A673 (cell line): Measurements from ENCODE around the gene GGT1.

ENCODE experiments used
- EZH2 ChIP-seq: fragments of 200-600 bp; sonication (generic); IDR thresholded peaks from 2 replicates; pipeline ENCODE4 v1.6.1; 2017; ENCODE audit warnings: borderline replicate concordance, low read depth, mild to moderate bottlenecking, mixed read lengths, antibody characterized with exemption, low read length; ENCODE audit not compliant: poor library complexity, severe bottlenecking
- TF ChIP-seq, protein P1 (sequence below): fragments of 300-800, 200-600 bp; sonication (generic); conservative IDR thresholded peaks from 2 replicates; pipeline ENCODE4 v1.5.1; 2017; ENCODE audit warnings: low read depth, mild to moderate bottlenecking, antibody characterized with exemption, low read length, moderate library complexity, mixed read lengths

- TF ChIP-seq, protein P1, sequence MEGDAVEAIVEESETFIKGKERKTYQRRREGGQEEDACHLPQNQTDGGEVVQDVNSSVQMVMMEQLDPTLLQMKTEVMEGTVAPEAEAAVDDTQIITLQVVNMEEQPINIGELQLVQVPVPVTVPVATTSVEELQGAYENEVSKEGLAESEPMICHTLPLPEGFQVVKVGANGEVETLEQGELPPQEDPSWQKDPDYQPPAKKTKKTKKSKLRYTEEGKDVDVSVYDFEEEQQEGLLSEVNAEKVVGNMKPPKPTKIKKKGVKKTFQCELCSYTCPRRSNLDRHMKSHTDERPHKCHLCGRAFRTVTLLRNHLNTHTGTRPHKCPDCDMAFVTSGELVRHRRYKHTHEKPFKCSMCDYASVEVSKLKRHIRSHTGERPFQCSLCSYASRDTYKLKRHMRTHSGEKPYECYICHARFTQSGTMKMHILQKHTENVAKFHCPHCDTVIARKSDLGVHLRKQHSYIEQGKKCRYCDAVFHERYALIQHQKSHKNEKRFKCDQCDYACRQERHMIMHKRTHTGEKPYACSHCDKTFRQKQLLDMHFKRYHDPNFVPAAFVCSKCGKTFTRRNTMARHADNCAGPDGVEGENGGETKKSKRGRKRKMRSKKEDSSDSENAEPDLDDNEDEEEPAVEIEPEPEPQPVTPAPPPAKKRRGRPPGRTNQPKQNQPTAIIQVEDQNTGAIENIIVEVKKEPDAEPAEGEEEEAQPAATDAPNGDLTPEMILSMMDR: no peak
- no peak for TF ChIP-seq EZH2
Measured at GRCh38 chr22:24576778-24577177, 26.2 kb upstream of the GGT1 start.
